NK-92 (cell line): ENCODE results near the gene ZNF266.

Experiments used
- DNase-seq: peaks from one replicate; lab custom pipeline; 2025; ENCODE audit not compliant: unreplicated experiment; lab: John Stamatoyannopoulos, UW

ZNF266 gene

DNA sequence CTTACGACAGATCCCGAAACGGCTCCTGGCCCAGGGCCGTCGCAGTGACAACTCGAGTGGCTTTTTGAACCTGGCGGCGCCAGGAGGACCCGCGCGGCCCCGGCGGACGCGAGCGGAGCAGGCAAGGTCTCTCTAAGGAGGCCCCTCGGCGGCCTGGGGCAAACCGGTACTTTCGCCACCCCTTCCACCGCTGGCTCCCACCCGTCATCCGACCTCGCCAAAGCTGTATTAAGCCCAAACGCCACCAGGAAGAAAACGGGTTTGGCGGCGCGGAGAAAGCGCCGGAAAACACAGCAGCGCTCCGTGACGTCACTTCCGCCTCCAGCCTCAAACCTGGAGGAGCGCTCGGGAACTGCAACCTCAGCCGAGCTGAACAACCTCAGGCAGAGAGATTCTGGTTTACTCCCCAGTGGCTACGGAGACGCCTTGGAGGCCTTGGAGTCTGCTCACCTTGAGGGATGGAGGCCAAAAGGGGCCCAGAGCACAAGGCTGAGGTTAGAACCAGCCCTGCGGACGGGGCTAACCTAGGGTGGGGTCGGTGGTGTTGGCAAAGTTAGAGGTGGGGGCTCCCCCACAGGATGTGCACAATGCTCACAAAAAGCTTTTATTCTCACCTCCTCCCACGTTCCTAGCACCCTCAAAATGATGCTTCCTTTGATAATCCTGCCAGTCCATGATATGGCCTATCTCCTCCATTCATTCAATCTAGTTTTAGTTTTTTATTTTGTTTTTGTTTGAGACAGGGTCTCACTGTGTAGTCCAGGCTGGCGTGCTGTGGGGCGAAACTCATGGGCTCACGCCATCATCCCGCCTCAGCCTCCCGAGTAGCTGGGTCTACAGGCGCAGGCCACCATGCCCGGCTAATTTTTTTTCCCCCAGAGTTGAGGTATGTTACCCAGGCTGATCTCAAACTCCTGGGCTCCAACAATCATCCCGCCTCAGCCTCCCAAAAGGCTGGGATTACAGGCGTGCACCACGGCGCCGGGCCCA is at the start of gene ZNF266:
TSS of gene ZNF266 (minus strand) at position 295 of the 990 bp plus-strand sequence. CDS start 15,484 bp downstream, outside the sequence.
- peak; percentile 32 for DNase-seq

DNA sequence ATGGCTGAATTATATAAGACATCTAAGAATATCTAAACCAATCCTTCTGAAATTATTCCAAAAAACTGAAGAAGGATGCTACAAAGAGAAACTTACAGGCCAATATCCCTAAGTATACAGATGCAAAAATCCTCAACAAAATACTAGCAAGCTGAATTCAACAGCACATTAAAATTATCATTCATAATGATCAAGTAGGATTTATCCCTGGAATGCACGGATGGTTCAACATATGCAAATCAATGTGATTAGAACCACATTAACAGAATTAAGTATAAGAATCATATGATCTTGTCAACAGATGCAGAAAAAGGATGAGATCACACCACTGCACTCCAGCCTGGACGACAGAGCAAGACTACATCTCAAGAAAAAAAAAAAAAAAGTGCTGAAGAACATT is 49.8 kb upstream of the ZNF266 start:
- no peak for DNase-seq

DNA sequence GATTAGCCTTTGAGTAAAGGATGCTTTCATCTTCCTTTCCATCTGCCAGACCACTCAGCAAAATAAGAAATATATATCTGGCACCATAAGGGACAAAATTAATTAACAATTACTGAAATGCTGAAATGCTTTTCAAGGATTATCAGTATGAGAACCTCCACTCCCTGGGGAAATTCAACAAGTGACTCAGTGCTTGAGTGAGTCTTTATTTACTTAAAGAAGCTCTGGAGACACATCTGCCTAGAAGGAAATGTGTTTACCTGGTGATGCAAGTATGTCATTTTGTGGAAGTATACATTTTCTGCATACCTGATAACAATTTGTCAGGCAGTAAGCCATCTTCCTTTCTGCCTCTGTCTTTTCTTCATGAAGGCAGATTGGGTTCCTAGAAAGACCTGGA is 39.6 kb upstream of the ZNF266 start:
- no peak for DNase-seq

DNA sequence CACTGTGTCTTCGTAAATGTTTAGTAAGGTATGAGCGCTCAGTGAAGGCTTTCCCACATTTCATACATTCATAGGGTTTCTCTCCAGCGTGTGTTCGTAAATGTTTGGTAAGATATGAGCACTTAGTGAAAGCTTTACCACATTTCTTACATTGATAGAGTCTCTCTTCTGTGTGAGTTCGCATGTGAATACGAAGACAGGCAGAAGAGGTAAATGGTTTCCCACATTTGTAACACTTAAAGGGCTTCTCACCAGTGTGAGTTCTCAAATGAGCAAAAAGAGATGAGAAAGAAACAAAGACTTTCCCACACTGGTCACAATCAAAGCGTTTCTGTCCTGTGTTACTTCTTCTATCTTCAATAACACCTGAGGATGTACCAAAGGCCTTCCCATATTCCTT is 31.8 kb upstream of the ZNF266 start:
- no peak for DNase-seq

DNA sequence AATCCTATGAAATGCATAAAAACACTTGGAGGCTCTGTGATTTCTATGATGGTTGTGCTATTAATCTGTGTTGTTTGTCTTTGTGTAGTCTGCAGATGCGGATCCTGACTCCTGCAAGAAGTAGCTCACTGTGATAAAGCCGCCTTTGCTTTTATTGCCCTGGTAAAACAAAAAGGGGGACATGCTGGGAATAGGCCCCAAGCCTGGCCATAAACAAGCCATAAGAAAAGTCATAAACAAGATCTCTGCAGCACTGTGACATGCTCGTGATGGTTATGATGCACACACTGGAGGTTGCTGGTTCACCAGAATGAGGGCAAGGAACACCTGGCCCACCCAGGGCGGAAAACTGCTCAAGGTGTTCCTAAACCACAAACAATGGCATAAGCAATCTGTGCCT is 26.6 kb upstream of the ZNF266 start:
- DNase-seq = no peak

DNA sequence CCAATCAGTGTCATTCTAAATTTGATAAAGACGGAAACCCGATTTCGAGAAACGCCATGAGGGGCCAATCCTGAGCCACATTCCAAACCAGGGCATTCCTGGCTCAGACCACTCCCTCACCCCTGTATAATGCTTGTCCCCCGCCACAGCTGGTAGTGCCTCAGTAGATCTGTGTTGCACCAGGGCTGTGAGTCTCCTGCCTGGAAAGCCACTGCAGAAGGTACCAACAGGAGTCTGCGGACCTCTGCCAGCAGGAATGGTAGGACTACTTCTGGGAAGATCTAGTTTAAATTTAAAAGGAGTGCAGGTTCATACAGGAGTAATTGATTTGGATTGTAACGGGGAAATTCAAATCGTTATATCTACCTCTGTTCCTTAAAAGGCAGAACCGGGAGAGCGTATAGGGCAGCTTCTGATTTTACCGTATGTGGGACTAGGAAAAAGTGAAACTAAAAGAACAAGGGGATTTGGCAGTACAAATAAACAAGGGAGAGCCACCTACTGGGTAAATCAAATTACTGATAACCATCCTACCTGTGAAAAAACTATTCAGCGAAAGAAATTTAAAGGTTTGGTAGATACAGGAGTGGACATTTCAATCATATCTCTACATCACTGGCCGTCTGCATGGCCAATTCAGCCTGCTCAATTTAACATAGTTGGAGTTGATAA is 20.8 kb upstream of the ZNF266 start:
- DNase-seq = no peak

DNA sequence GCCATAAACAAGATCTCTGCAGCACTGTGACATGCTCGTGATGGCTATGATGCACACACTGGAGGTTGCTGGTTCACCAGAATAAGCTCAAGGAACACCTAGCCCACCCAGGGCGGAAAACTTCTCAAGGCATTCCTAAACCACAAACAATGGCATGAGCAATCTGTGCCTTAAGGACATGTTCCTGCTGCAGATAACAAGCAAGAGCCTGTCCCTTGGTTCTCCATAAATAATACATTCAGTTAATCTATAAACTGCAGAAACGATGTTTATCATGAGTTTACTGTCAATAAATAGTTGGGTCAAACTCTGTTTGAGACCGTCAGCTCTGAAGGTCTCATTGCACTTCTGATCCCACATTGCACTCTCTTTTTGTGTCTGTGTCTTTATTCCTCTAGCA is 18.6 kb upstream of the ZNF266 start:
- no peak for DNase-seq

DNA sequence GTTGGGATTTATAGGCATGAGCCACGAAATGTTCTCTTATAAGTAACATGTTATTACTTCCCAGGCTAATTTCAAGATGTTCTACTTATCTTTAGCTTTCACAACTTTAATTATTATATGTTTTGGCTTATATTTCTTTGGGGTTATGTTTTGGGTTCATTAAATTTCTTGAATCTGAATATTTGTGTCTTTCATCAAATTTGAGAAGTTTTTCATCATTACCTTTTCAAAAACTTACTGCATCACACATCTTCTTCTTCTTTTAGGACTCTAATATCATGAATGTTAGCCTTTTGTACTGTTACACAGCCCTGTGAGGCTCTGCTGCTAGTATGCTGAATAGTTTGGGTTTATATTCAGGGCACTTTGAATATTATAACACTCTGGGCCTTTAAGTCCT is 9.7 kb upstream of the ZNF266 start:
- DNase-seq = no peak

DNA sequence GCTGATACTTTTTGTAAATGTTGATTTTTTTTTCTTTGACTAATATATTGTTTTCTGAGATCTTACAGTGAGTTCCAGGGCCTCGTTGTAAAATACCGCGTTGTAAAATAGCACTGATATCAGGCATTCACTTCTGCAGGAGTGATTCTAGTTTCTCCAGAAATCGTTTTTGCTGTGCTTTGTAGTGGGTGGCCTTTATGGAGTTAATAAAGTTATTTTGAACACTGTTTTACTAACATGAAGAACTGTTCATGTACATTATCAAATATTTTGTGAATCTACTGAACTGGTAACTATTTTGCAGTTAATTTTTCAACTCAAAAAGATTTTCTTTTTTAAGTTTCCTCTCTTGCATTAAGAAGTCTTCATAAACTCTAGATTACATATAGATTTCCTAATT is 985 bp upstream of the ZNF266 start:
- no peak for DNase-seq

DNA sequence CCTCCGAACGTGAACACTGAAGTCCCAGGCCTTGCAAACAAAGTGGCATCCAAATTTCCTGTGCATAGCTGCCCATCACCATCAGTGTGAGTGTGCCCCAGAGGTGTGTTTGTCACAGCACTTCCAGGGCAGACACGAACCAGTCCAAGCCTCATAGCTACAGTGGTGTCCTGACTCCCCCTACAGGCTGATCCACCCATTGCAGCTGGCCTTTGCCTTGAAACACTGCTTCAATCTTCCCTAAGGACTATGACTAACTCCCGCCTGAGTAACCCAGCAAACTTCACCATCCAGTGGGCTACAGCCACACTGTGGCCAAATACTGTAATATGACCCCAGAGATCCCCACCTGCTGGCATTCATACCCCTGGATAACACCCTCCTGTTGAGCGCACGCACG is 3.9 kb downstream of the ZNF266 start:
- DNase-seq = no peak

DNA sequence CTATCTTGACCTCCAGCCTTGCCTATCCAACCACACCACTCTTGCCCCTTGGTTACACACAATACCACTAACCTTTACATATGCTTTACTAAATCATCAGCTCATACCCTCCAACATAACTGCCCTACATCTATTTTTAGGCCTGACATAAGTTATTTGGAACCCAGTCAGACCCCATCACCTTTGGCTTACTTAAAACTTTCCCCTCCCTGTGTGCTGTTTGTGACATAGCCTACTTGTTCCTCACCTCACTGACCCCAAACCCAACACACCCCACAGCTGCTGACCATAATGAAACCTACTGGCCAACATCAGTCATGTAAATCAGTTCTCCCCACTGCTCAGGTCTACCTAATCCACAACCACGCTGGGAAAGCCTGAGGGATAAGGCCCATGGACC is 4.9 kb downstream of the ZNF266 start:
- no peak for DNase-seq

DNA sequence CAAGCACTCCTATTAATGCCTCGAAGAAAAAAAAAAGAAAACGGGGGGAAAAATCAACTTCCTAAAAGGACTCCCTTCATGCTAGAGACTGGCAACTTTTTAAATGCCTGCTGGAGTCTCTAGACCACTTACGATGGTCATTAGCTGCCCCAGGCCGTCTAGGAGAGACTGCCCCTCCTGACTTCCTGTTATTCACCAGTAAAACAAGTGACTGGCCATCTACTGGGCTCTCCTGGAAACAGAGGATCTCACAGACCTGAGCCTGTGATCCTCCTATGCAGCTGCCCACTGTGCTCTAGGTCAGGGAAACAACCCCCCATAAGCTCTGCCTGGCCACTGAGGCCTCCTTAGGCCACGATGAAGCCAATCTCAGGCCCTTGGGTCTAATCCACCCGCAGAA is 7.4 kb downstream of the ZNF266 start:
- DNase-seq = no peak

DNA sequence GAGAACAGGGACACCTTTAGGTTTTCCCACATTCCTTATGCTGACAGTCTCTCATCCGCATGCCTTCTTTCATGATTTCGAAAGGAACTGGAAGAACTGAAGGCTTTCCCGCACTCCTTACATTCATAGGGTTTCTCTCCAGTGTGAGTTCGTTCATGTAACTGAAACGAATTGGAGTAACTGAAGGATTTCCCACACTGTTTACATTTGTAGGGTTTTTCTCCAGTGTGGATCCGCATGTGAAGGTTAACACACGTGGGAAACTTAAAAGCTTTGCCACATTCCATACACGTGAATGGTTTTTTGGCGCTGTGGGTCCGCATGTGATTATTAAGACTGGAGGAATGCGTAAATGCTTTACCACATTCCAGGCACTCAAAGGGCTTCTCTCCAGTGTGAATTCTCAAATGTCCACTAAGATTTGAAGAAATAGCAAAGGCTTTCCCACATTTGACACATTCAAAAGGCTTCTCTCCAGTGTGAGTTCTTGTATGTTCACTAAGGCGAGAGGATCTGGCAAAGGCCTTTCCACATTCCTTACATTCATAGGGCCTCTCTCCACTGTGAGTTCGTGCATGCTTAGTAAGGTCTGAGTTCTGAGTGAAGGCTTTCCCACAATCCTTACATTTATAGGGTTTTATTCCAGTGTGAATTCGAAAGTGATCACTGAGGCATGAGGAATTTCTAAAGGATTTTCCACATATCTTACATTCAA is 22.0 kb downstream of the ZNF266 start:
- DNase-seq = no peak

DNA sequence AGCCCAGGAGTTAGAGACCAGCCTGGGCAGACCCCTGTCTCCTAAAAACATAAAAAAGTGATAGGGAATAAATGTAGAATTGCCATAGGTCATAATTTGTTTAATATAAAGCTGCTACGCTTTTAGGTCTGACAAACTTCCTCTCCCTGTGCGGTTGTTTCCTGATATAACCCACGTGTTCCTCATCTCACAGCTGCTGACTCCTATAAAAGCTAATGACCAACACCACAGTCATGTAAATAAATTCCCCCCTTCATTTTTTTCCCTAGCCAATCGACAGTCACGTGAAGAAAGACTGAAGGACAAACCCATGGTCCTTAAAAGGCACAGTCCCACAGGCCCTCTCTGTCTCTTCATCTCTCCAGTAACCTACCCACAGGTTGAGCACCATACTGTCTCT is 27.5 kb downstream of the ZNF266 start:
- no peak for DNase-seq

DNA sequence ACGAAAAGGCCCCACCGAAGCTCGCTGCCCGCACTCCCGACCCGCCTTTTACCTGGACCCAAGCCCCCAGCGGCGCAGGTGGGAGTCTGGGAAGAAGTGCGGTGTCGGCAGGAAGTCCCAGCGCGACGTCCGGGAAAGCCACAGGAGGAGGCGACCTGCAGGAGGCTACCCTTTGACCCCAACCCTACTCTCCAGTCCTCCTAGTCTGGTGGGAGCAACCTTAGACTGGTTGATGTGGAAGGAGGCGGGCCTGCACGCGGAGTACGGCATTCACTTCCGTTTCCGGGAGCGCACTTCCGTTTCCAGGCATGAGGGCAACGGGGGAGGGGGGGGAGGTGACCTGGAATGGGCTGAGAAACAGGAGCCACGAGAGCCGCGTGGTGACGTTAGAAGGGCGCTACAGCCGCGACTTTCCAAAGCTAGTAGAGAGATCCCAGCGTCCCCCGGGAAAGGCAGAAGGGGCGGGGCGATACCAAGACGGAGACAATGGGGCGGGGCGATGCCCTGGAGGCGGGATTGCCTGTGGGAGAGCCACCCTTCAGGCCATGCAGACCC is 28.5 kb downstream of the ZNF266 start:
- DNase-seq = no peak

DNA sequence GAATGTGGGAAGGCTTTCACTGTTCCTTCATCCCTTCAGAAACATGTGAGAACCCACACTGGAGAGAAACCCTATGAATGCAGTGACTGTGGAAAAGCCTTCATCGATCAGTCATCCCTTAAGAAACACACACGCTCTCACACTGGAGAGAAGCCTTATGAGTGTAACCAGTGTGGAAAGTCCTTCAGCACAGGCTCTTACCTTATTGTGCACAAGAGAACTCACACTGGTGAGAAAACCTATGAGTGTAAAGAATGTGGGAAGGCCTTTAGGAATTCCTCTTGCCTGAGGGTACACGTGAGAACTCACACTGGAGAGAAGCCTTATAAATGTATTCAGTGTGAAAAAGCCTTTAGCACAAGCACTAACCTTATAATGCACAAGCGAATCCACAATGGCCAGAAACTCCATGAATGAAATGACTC is 54.0 kb downstream of the ZNF266 start:
- DNase-seq = no peak

DNA sequence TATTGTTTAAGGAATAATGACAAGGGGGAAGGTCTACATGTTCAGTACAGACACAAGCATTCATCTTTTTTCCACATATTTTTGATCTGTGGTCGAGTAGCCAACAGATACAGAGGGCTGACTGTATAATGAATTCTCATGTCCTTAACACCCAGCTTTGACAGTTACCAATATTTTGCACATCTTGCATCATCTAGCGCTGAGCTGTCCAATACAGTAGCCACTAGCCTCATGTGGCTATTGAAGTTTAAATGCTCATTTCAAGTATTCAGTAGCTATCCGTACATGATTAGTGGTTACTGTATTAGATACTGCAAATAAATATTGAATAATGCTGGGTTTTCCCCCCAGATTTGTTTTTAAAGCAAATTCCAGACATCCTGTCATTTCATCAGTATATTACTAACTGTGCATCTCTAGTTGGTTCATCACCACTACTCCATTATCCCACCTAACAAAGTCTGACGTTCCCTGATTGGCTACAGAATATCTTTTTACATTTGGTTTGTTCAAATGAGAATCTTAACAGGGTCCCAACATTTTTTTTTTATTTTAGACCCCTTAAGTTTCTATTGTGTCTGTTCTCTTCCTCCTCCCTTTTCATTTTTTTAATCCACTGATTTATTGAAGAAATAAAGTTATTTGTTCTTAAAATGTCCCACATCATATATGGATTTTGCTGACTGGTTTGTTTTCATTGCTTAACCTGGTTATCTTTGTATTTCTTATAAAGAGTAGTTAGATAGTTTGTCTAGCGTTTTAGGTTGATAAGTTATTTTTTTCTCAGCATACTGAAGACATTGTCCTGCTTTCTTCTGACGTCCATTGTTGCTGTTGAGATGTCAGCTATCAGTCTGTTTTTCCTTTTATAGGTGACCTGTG is 64.4 kb downstream of the ZNF266 start:
- no peak for DNase-seq

DNA sequence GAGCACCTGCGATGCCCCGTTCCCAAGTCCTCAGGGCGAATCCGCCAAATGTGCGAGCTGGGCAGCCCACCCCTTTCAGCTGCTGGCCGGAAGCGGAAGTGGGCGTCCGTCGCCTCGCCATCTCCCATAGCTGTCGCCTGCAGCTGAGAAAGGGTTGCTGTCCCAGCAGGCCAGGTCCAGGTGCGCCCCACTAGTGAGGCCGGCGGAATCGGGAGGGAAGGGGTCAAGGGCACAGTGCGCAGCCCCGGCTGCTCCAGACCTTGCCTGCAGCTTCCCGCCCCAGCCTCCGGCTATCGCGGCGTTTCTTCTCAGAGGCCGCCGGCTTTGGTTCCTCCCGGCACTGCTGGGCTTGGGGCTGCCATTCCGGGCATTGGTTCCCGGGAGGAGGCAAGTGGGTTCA is 72.5 kb downstream of the ZNF266 start, which contains the start of gene ZNF177:
TSS of gene ZNF177 (plus strand) at position 109 of the 400 bp plus-strand sequence. CDS start 15,299 bp downstream, outside the sequence.
- DNase-seq = no peak
